HepG2 (cell line): ENCODE data around the gene IQCN. TPM values are rescaled to one million over a fixed set of nuclear protein-coding genes. Genes with fewer than 3 reads are reported as not detected.

Experiments
- ARID2 ChIP-seq: sonication (generic); formaldehyde crosslinking; IDR thresholded peaks from 2 replicates; pipeline ENCODE4 v1.8.1; 2022; ENCODE audit warnings: mild to moderate bottlenecking, missing genetic modification reagents, borderline replicate concordance
- ARID3A ChIP-seq: IDR thresholded peaks from 2 replicates; pipeline ENCODE4 v1.6.1; 2012; ENCODE audit warnings: low read depth, low read length, improper control_type of control experiment
- FOSL1 ChIP-seq: sonication (generic); formaldehyde crosslinking; IDR thresholded peaks from 2 replicates; pipeline ENCODE4 v1.9.0; 2021; ENCODE audit warnings: missing genetic modification reagents, borderline replicate concordance
- HOMEZ ChIP-seq: IDR thresholded peaks from 2 replicates; pipeline ENCODE4 v1.6.1; 2016; ENCODE audit warnings: low read depth
- MZF1 ChIP-seq: sonication (generic); formaldehyde crosslinking; IDR thresholded peaks from 2 replicates; pipeline ENCODE4 v1.8.1; 2023; ENCODE audit warnings: mild to moderate bottlenecking, missing genetic modification reagents, borderline replicate concordance
- NFE2L2 ChIP-seq: fragments of 150-350 bp; IDR thresholded peaks from 2 replicates; pipeline ENCODE4 v1.6.1; 2014; ENCODE audit warnings: low read length
- NR2F2 ChIP-seq: IDR thresholded peaks from 2 replicates; pipeline ENCODE4 v1.6.1; 2012; ENCODE audit warnings: low read depth, inconsistent platforms, borderline replicate concordance
- RELA ChIP-seq: sonication (generic); formaldehyde crosslinking; IDR thresholded peaks from 2 replicates; pipeline ENCODE4 v1.4.0; 2020; ENCODE audit warnings: missing genetic modification reagents
- SOX13 ChIP-seq, 3 experiments: fragments of 450-650 bp in 1 of 3; sonication (generic) in 1 of 3; formaldehyde crosslinking in 1 of 3; IDR thresholded peaks in 2 of 3; conservative IDR thresholded peaks in 1 of 3; 2 replicates each; pipeline versions ENCODE4 v1.5.0 to v1.6.1; 2016 to 2020; ENCODE audit warnings: antibody characterized with exemption in 1 of 3, mild to moderate bottlenecking in 1 of 3, missing compliant biosample characterization in 1 of 3, missing genetic modification reagents in 1 of 3, moderate library complexity in 1 of 3
- ZFP1 ChIP-seq: IDR thresholded peaks from 2 replicates; pipeline ENCODE4 v1.6.1; 2016
- ZIK1 ChIP-seq: sonication (generic); formaldehyde crosslinking; IDR thresholded peaks from 2 replicates; pipeline ENCODE4 v1.5.0; 2020; ENCODE audit warnings: mild to moderate bottlenecking, low read depth, missing genetic modification reagents, borderline replicate concordance
- ZNF552 ChIP-seq: sonication (generic); formaldehyde crosslinking; IDR thresholded peaks from 2 replicates; pipeline ENCODE4 v1.9.0; 2022; ENCODE audit warnings: missing genetic modification reagents, mild to moderate bottlenecking, borderline replicate concordance
- polyA plus RNA-seq, 8 experiments: library from polyadenylated mRNA; depleted of rRNA in 3 of 8; stranded (reverse) in 7 of 8; unstranded in 1 of 8; fragments of >200 nt; fragmentation: Illumina TruSeq in 4 of 8; extraction: Trizol in 4 of 8; gene quantifications; 2 replicates each; pipeline versions ENCODE4 v1.2.1 to v1.2.3, GENCODE V29; 2011 to 2016; ENCODE audit warnings: low read depth in 4 of 8, missing spikeins in 1 of 8, mixed read lengths in 1 of 8; ENCODE audit not compliant: insufficient read depth in 1 of 8
- total RNA-seq, 5 experiments: library from RNA; depleted of rRNA; stranded (reverse); fragments of >200 nt; fragmentation: Illumina TruSeq; extraction: Trizol; gene quantifications; 2 replicates each; pipeline ENCODE4 v1.2.3, GENCODE V29; 2016; ENCODE audit warnings: low read depth in 1 of 5
- TF ChIP-seq, protein P1 (sequence below): sonication (generic); formaldehyde crosslinking; IDR thresholded peaks from 2 replicates; pipeline ENCODE4 v1.5.1; 2020; ENCODE audit warnings: mild to moderate bottlenecking, missing genetic modification reagents, moderate library complexity
- TF ChIP-seq, protein P2 (sequence below): sonication (generic); formaldehyde crosslinking; IDR thresholded peaks from 2 replicates; pipeline ENCODE4 v1.4.0; 2020; ENCODE audit warnings: missing genetic modification reagents
- TF ChIP-seq, protein P3 (sequence below): sonication (generic); formaldehyde crosslinking; IDR thresholded peaks from 2 replicates; pipeline ENCODE4 v1.4.0; 2020; ENCODE audit warnings: mild to moderate bottlenecking, missing genetic modification reagents, borderline replicate concordance

IQCN gene
- total and polyA plus RNA-seq, 2 of the 13 experiments (the other 11 are each of a cell fraction or from before 2014, with no cell fraction given): 0.04 to 0.18 TPM

GRCh38 chr19:18322759-18323460 is 48.7 kb upstream of the IQCN start, which contains the start of gene LSM4 (continued):
- TF ChIP-seq ZIK1 (0 out of 2 replicates have a peak, but pooled peaks have one; percentile 60), ZNF552 (no peak), ARID3A (no peak), ZFP1 (CRISPR knock-in tag) (no peak), SOX13 (IDR thresholded peaks at IDR 0.05) (no peak; the same call in 1 of the 2 replicates), SOX13 (CRISPR knock-in tag; conservative IDR thresholded peaks at IDR 0.05 in 1 of 2, IDR thresholded peaks at IDR 0.05 in 1 of 2) (peak in 1 of 2 experiments; percentile 62; a peak in 2 of 4 replicates), NFE2L2 (no peak), MZF1 (no peak), HOMEZ (CRISPR knock-in tag) (peak; percentile 21; the same call in 1 of the 2 replicates), NR2F2 (no peak), ARID2 (no peak), RELA (no peak; the same call in 1 of the 2 replicates), FOSL1 (CRISPR knock-in tag) (no peak)
- TF ChIP-seq, protein P1, sequence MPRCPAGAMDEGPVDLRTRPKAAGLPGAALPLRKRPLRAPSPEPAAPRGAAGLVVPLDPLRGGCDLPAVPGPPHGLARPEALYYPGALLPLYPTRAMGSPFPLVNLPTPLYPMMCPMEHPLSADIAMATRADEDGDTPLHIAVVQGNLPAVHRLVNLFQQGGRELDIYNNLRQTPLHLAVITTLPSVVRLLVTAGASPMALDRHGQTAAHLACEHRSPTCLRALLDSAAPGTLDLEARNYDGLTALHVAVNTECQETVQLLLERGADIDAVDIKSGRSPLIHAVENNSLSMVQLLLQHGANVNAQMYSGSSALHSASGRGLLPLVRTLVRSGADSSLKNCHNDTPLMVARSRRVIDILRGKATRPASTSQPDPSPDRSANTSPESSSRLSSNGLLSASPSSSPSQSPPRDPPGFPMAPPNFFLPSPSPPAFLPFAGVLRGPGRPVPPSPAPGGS (CRISPR knock-in tag): no peak; the same call in 1 of the 2 replicates
- TF ChIP-seq, protein P2, sequence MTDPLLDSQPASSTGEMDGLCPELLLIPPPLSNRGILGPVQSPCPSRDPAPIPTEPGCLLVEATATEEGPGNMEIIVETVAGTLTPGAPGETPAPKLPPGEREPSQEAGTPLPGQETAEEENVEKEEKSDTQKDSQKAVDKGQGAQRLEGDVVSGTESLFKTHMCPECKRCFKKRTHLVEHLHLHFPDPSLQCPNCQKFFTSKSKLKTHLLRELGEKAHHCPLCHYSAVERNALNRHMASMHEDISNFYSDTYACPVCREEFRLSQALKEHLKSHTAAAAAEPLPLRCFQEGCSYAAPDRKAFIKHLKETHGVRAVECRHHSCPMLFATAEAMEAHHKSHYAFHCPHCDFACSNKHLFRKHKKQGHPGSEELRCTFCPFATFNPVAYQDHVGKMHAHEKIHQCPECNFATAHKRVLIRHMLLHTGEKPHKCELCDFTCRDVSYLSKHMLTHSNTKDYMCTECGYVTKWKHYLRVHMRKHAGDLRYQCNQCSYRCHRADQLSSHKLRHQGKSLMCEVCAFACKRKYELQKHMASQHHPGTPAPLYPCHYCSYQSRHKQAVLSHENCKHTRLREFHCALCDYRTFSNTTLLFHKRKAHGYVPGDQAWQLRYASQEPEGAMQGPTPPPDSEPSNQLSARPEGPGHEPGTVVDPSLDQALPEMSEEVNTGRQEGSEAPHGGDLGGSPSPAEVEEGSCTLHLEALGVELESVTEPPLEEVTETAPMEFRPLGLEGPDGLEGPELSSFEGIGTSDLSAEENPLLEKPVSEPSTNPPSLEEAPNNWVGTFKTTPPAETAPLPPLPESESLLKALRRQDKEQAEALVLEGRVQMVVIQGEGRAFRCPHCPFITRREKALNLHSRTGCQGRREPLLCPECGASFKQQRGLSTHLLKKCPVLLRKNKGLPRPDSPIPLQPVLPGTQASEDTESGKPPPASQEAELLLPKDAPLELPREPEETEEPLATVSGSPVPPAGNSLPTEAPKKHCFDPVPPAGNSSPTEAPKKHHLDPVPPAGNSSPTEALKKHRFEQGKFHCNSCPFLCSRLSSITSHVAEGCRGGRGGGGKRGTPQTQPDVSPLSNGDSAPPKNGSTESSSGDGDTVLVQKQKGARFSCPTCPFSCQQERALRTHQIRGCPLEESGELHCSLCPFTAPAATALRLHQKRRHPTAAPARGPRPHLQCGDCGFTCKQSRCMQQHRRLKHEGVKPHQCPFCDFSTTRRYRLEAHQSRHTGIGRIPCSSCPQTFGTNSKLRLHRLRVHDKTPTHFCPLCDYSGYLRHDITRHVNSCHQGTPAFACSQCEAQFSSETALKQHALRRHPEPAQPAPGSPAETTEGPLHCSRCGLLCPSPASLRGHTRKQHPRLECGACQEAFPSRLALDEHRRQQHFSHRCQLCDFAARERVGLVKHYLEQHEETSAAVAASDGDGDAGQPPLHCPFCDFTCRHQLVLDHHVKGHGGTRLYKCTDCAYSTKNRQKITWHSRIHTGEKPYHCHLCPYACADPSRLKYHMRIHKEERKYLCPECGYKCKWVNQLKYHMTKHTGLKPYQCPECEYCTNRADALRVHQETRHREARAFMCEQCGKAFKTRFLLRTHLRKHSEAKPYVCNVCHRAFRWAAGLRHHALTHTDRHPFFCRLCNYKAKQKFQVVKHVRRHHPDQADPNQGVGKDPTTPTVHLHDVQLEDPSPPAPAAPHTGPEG: no peak
- TF ChIP-seq, protein P3, sequence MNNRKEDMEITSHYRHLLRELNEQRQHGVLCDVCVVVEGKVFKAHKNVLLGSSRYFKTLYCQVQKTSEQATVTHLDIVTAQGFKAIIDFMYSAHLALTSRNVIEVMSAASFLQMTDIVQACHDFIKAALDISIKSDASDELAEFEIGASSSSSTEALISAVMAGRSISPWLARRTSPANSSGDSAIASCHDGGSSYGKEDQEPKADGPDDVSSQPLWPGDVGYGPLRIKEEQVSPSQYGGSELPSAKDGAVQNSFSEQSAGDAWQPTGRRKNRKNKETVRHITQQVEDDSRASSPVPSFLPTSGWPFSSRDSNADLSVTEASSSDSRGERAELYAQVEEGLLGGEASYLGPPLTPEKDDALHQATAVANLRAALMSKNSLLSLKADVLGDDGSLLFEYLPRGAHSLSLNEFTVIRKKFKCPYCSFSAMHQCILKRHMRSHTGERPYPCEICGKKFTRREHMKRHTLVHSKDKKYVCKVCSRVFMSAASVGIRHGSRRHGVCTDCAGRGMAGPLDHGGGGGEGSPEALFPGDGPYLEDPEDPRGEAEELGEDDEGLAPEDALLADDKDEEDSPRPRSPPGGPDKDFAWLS: no peak
